ENCODE measurements around the gene TMEM30A. TPM values are rescaled to one million over a fixed set of nuclear protein-coding genes. Genes with fewer than 3 reads are reported as not detected.

The TMEM30A gene
- total RNA-seq, 1 experiment from 2014 or later, result 65.2 TPM

DNA sequence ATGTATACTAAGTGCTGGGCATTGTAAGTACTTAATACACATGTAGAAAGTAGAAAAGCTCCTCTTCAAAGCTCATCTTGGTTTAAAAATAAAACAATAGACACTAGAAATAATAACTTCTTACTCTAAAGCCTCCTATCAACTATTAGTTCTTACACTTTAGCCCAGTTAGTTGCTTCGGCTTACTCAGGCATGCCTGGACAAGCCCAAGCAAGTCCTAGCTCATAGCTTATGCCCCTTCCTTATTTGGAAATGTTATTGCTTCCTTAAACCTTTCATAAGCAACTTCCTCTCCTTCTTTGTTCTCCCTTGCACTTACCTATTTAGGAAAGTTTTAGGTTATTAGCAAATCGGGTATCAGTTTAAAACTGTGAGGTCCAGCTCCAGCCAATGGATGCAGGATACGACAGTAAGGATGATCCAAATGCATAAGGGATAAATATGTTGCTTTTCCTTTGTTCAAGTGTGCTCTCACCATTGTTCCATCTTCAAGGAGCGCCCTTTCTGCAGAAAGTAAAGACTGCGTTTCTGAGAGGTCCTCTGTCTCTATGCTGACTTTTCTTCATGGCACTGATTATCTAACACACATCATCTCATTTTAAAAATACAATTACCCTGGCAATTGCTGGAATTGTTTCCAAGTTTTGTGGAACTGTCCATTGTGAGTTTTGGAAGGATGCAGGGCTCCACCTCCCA, 12.3 kb downstream of the TMEM30A start:
- H3K27me3 ChIP-seq (ENCODE audit: insufficient read depth, low read length), result no peaks in the 10 kb centered on the region
- no peak overlapping the region for H3K4me3 Mint-ChIP-seq
- H4K8ac ChIP-seq (replicated peaks; ENCODE audit: insufficient read length, low read depth, low read length), result no peak overlapping the region
- H3K14ac ChIP-seq (ENCODE audit: insufficient read depth, low read length), result no peak overlapping the region
- no peak for DNase-seq
- peak overlapping the region; percentile 71 for H2BK120ac ChIP-seq (ENCODE audit: low read depth, low read length, poor library complexity, severe bottlenecking)
- H2BK12ac ChIP-seq (ENCODE audit: insufficient read length, low read depth, low read length), result no peak overlapping the region
- H3K9me3 Mint-ChIP-seq, result peaks cover 0 to 13% of the 10 kb centered on the region in 2 experiments; a peak in 3 of 5 replicates
- H2AFZ ChIP-seq (ENCODE audit: low read length), result no peak overlapping the region
- no peak overlapping the region for H3K9ac ChIP-seq (ENCODE audit: extremely low read depth, insufficient read length, low read length)
- H3K79me2 ChIP-seq (ENCODE audit: insufficient read depth, low read length), result peaks cover 21% of the 10 kb centered on the region; the same call in 1 of the 2 replicates
- no peaks in the 10 kb centered on the region for H3K23me2 ChIP-seq (ENCODE audit: insufficient read length, low read depth, low read length, poor library complexity, severe bottlenecking)
- WGBS (ENCODE audit: extremely low coverage, insufficient read length, low lambda C conversion rate), result no CpG with 5 or more reads among the region's 5 CpGs
- no peak overlapping the region for H3K23ac ChIP-seq (ENCODE audit: insufficient read length, low read depth, low read length)
- H3K4me1 Mint-ChIP-seq, result peaks cover 55 to 56% of the 10 kb centered on the region in 2 experiments
- no peaks in the 10 kb centered on the region for H4K20me1 ChIP-seq (ENCODE audit: control insufficient read depth, insufficient read depth, insufficient read length)
- H2BK5ac ChIP-seq (ENCODE audit: insufficient read length, low read length), result no peak overlapping the region
- H4K91ac ChIP-seq (ENCODE audit: insufficient read length, low read depth, low read length), result no peak overlapping the region
- H3K9me3 ChIP-seq (ENCODE audit: control insufficient read depth, low read depth, low read length), result peaks cover 7% of the 10 kb centered on the region
- TF ChIP-seq CTCF (conservative IDR thresholded peaks at IDR 0.05), result no peak
- peak overlapping the region; percentile 39 for H3T11ph ChIP-seq (ENCODE audit: low read length)
- H3K27ac Mint-ChIP-seq, result peak overlapping the region in 1 of 3 experiments; percentile 87; a peak in 3 of 7 replicates
- H4K5ac ChIP-seq (ENCODE audit: insufficient read length, low read depth, low read length), result no peak overlapping the region
- H2AK5ac ChIP-seq (ENCODE audit: insufficient read length, low read length), result no peak overlapping the region
- peak overlapping the region; percentile 60 for H3K18ac ChIP-seq (ENCODE audit: insufficient read length, low read depth, low read length)
- peaks cover 37 to 73% (median 47%) of the 10 kb centered on the region in 3 experiments for H3K36me3 Mint-ChIP-seq (ENCODE audit: insufficient read depth in 1 of 3, low read depth in 3 of 3)
- H3K4me2 ChIP-seq (ENCODE audit: insufficient read depth, insufficient read length, low read length), result no peak overlapping the region
- H2BK20ac ChIP-seq (ENCODE audit: low read depth, low read length, poor library complexity, severe bottlenecking), result peak overlapping the region; percentile 83
- no peak overlapping the region for H3K56ac ChIP-seq (ENCODE audit: insufficient read length, low read depth, low read length)
- H3K4me1 ChIP-seq (ENCODE audit: insufficient read depth, low read length), result peaks cover 18% of the 10 kb centered on the region; the same call in 1 of the 2 replicates
- H2BK15ac ChIP-seq (ENCODE audit: low read depth, low read length), result no peak overlapping the region
- peak overlapping the region; percentile 56; the same call in 1 of the 2 replicates for H3K4ac ChIP-seq (ENCODE audit: low read depth, low read length)
- peak overlapping the region; percentile 57 for H3K27ac ChIP-seq (ENCODE audit: insufficient read length, low read depth, low read length)
- peaks cover 5% of the 10 kb centered on the region for H3K79me1 ChIP-seq (ENCODE audit: insufficient read depth, low read depth, low read length, poor library complexity, severe bottlenecking)
- no peaks in the 10 kb centered on the region for H3K27me3 Mint-ChIP-seq (ENCODE audit: low read depth)
